ENCODE results near the gene PTPRU. TPM values are rescaled to one million over a fixed set of nuclear protein-coding genes. Genes with fewer than 3 reads are reported as not detected.

Gene PTPRU
- total RNA-seq, 1 experiment from 2014 or later = 25.7 TPM

- peak; percentile 4; the same call in 1 of the 2 replicates for ATAC-seq
- DNase-seq = no peak
These were observed 8.9 kb downstream of the PTPRU start for GRCh38 chr1:29245261-29245660.

GRCh38 chr1:29245876-29246275 is 9.6 kb downstream of the PTPRU start:
- no peaks in the 10 kb centered on the region for H4K20me1 ChIP-seq (ENCODE audit: low read length)
- peaks cover 16% of the 10 kb centered on the region for H3K4me1 ChIP-seq (ENCODE audit: insufficient read depth, low read length)
- no peak overlapping the region for H3K9ac ChIP-seq (ENCODE audit: low read length)
- CTCF ChIA-PET = interaction anchor here (0.5 to 1.0 kb wide), 6 partner anchors 56 to 1134 kb away, joined by 3 to 7 read pairs (median 4); no protein-coding TSS in a partner anchor
- BruUV-seq (replicated peaks) = no TSS peak
- H3K4me2 ChIP-seq (ENCODE audit: low read length) = no peak overlapping the region
- no peak overlapping the region for H3K4me3 ChIP-seq (ENCODE audit: low read length)
- POLR2A ChIA-PET (ENCODE audit: unreplicated experiment) = no interaction called here
- TF ChIP-seq EZH2phosphoT487 (IDR thresholded peaks at IDR 0.05; ENCODE audit: borderline replicate concordance, low read length) (no peak), EZH2 (IDR thresholded peaks at IDR 0.05; ENCODE audit: low read length, unreplicated experiment) (no peak), CTCF (conservative IDR thresholded peaks at IDR 0.05; ENCODE audit: low read depth, low read length) (peak; percentile 79)
- H3K9me3 ChIP-seq (ENCODE audit: low read length) = no peaks in the 10 kb centered on the region
- DNase-seq (peak; percentile 75), ATAC-seq (peak; percentile 95)
- H2AFZ ChIP-seq (ENCODE audit: low read length) = no peak overlapping the region
- H3K9me2 ChIP-seq (replicated peaks; ENCODE audit: low read length) = no peaks in the 10 kb centered on the region
- no peaks in the 10 kb centered on the region for H3K36me3 ChIP-seq (ENCODE audit: low read depth, low read length)
- no peaks in the 10 kb centered on the region for H3K27me3 ChIP-seq (ENCODE audit: low read length)
- peaks cover 8% of the 10 kb centered on the region; the same call in 1 of the 2 replicates for H3K79me2 ChIP-seq (ENCODE audit: low read length)
- intact Hi-C loops (cut with micrococcal nuclease) = loop anchor here (1.0 to 2.0 kb wide), 3 partner anchors 61 to 150 kb away; no protein-coding TSS in a partner anchor
- H3K27ac ChIP-seq (ENCODE audit: low read length) = no peak overlapping the region
- no peaks in the 10 kb centered on the region for H3F3A ChIP-seq (ENCODE audit: low read length, unreplicated experiment)

More at GRCh38 chr1:29245261-29245660, 8.9 kb downstream of the PTPRU start:
- intact Hi-C loops (cut with micrococcal nuclease) = loop anchor here (1.0 to 2.0 kb wide), 2 partner anchors 62 to 151 kb away; no protein-coding TSS in a partner anchor
- H3K4me3 ChIP-seq (ENCODE audit: low read length) = no peak overlapping the region
- no peaks in the 10 kb centered on the region for H3K36me3 ChIP-seq (ENCODE audit: low read depth, low read length)
- H3K4me2 ChIP-seq (ENCODE audit: low read length) = no peak overlapping the region
- no peak overlapping the region for H3K27ac ChIP-seq (ENCODE audit: low read length)
- no TSS peak for BruUV-seq (replicated peaks)
- H2AFZ ChIP-seq (ENCODE audit: low read length) = no peak overlapping the region
- no peaks in the 10 kb centered on the region for H3K27me3 ChIP-seq (ENCODE audit: low read length)
- H3F3A ChIP-seq (ENCODE audit: low read length, unreplicated experiment) = no peaks in the 10 kb centered on the region
- TF ChIP-seq EZH2phosphoT487 (IDR thresholded peaks at IDR 0.05; ENCODE audit: borderline replicate concordance, low read length) (no peak), EZH2 (IDR thresholded peaks at IDR 0.05; ENCODE audit: low read length, unreplicated experiment) (no peak), CTCF (conservative IDR thresholded peaks at IDR 0.05; ENCODE audit: low read depth, low read length) (no peak)
- H3K4me1 ChIP-seq (ENCODE audit: insufficient read depth, low read length) = peaks cover 17% of the 10 kb centered on the region
- H3K79me2 ChIP-seq (ENCODE audit: low read length) = peaks cover 11% of the 10 kb centered on the region
- H3K9me2 ChIP-seq (replicated peaks; ENCODE audit: low read length) = no peaks in the 10 kb centered on the region
- H3K9ac ChIP-seq (ENCODE audit: low read length) = no peak overlapping the region
- H3K9me3 ChIP-seq (ENCODE audit: low read length) = no peaks in the 10 kb centered on the region
- ChIA-PET CTCF (interaction anchor here (0.5 to 1.0 kb wide), 5 partner anchors 57 to 1135 kb away, joined by 3 to 7 read pairs (median 4); no protein-coding TSS in a partner anchor), POLR2A (ENCODE audit: unreplicated experiment) (no interaction called here)
- H4K20me1 ChIP-seq (ENCODE audit: low read length) = no peaks in the 10 kb centered on the region

- no peaks in the 10 kb centered on the region for H3K36me3 ChIP-seq (ENCODE audit: low read depth, low read length)
- H3K4me3 ChIP-seq (ENCODE audit: low read length) = no peak overlapping the region
- ATAC-seq = no peak
- no TSS peak for BruUV-seq (replicated peaks)
- no peaks in the 10 kb centered on the region for H3K27me3 ChIP-seq (ENCODE audit: low read length)
- H3K79me2 ChIP-seq (ENCODE audit: low read length) = peaks cover 3% of the 10 kb centered on the region; the same call in 1 of the 2 replicates
- no peak overlapping the region for H2AFZ ChIP-seq (ENCODE audit: low read length)
- H3K9me3 ChIP-seq (ENCODE audit: low read length) = no peaks in the 10 kb centered on the region
- no peak for TF ChIP-seq EZH2phosphoT487 (IDR thresholded peaks at IDR 0.05; ENCODE audit: borderline replicate concordance, low read length)
- TF ChIP-seq CTCF (conservative IDR thresholded peaks at IDR 0.05; ENCODE audit: low read depth, low read length) = no peak
- no peak for TF ChIP-seq EZH2 (IDR thresholded peaks at IDR 0.05; ENCODE audit: low read length, unreplicated experiment)
- intact Hi-C loops (cut with micrococcal nuclease) = no loop called here
- H4K20me1 ChIP-seq (ENCODE audit: low read length) = no peaks in the 10 kb centered on the region
- H3K4me2 ChIP-seq (ENCODE audit: low read length) = no peak overlapping the region
- DNase-seq = no peak
- no peak overlapping the region for H3K27ac ChIP-seq (ENCODE audit: low read length)
- CTCF ChIA-PET = interaction anchor here (0.6 kb wide), 1 partner anchor 1664 kb away, joined by 3 read pairs; no protein-coding TSS in a partner anchor
- H3F3A ChIP-seq (ENCODE audit: low read length, unreplicated experiment) = no peaks in the 10 kb centered on the region
- H3K4me1 ChIP-seq (ENCODE audit: insufficient read depth, low read length) = peaks cover 16% of the 10 kb centered on the region
- H3K9ac ChIP-seq (ENCODE audit: low read length) = no peak overlapping the region
- H3K9me2 ChIP-seq (replicated peaks; ENCODE audit: low read length) = no peaks in the 10 kb centered on the region
- POLR2A ChIA-PET (ENCODE audit: unreplicated experiment) = no interaction called here
These were observed 10.7 kb downstream of the PTPRU start for GRCh38 chr1:29247044-29247443.
